GM23338 (cell line): ENCODE data around the gene MED20. TPM values are rescaled to one million over a fixed set of nuclear protein-coding genes. Genes with fewer than 3 reads are reported as not detected.

ENCODE experiments used
- ATAC-seq: fragments of 200-7000 bp; cut with Tn5 transposase; 3 replicates; pipeline ENCODE4 v1.9.1; 2020
- DNase-seq: peaks from one replicate; pipeline ENCODE4 v3.0.0-alpha.2; 2015; ENCODE audit warnings: low spot score
- H2AFZ ChIP-seq: fragments of 200-600 bp; sonication (generic); 2 replicates; pipeline ENCODE4 v1.8.0; 2016; ENCODE audit warnings: antibody characterized with exemption, mild to moderate bottlenecking, moderate library complexity
- H3F3A ChIP-seq: fragments of 200-600 bp; sonication (generic); replicated peaks from 2 replicates; pipeline ENCODE4 v1.8.0; 2017; ENCODE audit warnings: antibody characterized with exemption, mixed run types, low read depth
- H3K27ac ChIP-seq: fragments of 200-600 bp; sonication (generic); 2 replicates; pipeline ENCODE4 v1.6.1; 2016; ENCODE audit warnings: low read depth
- H3K27me3 ChIP-seq: fragments of 200-600 bp; sonication (generic); 2 replicates; pipeline ENCODE4 v1.8.0; 2016; ENCODE audit warnings: mild to moderate bottlenecking, mixed run types, moderate library complexity; ENCODE audit not compliant: insufficient read depth
- H3K36me3 ChIP-seq: fragments of 200-600 bp; sonication (generic); 2 replicates; pipeline ENCODE4 v1.8.0; 2016; ENCODE audit warnings: mild to moderate bottlenecking; ENCODE audit not compliant: insufficient read depth
- H3K4me1 ChIP-seq: fragments of 200-600 bp; sonication (generic); 2 replicates; pipeline ENCODE4 v1.8.0; 2016; ENCODE audit warnings: mild to moderate bottlenecking, moderate library complexity; ENCODE audit not compliant: insufficient read depth
- H3K4me2 ChIP-seq: fragments of 200-600 bp; sonication (generic); 2 replicates; pipeline ENCODE4 v1.7.1; 2017; ENCODE audit warnings: mixed run types
- H3K4me3 ChIP-seq: fragments of 200-600 bp; sonication (generic); 2 replicates; pipeline ENCODE4 v1.6.1; 2016; ENCODE audit warnings: mixed run types
- H3K79me2 ChIP-seq: fragments of 200-600 bp; sonication (generic); replicated peaks from 2 replicates; pipeline ENCODE4 v1.8.0; 2017; ENCODE audit warnings: mild to moderate bottlenecking; ENCODE audit not compliant: insufficient read depth
- H3K9me2 ChIP-seq: fragments of 200-600 bp; sonication (generic); 2 replicates; pipeline ENCODE4 v1.8.0; 2017; ENCODE audit not compliant: insufficient read depth
- H4K20me1 ChIP-seq: fragments of 200-600 bp; sonication (generic); replicated peaks from 2 replicates; pipeline ENCODE4 v1.8.0; 2017; ENCODE audit warnings: mild to moderate bottlenecking; ENCODE audit not compliant: insufficient read depth
- H3K27ac Mint-ChIP-seq: 2 replicates; pipeline ENCODE4 v1.8.0; 2020; ENCODE audit warnings: inconsistent platforms, mild to moderate bottlenecking, moderate library complexity, mixed read lengths
- H3K27me3 Mint-ChIP-seq: 3 replicates; pipeline ENCODE4 v1.8.0; 2022; ENCODE audit warnings: low read depth, mild to moderate bottlenecking, moderate library complexity, mixed read lengths, inconsistent platforms; ENCODE audit not compliant: insufficient read depth, poor library complexity
- H3K36me3 Mint-ChIP-seq: 3 replicates; pipeline ENCODE4 v1.8.0; 2021; ENCODE audit warnings: low read depth, mild to moderate bottlenecking, inconsistent platforms, moderate library complexity, mixed read lengths
- H3K4me1 Mint-ChIP-seq: 3 replicates; pipeline ENCODE4 v1.8.0; 2020; ENCODE audit warnings: mild to moderate bottlenecking, inconsistent platforms, mixed read lengths
- H3K4me3 Mint-ChIP-seq: 3 replicates; pipeline ENCODE4 v1.8.0; 2021; ENCODE audit warnings: moderate library complexity, mild to moderate bottlenecking, inconsistent platforms, mixed read lengths
- H3K9me3 Mint-ChIP-seq: 3 replicates; pipeline ENCODE4 v1.8.0; 2020; ENCODE audit warnings: moderate library complexity, mild to moderate bottlenecking, inconsistent platforms, mixed read lengths
- CREB1 ChIP-seq: fragments of 250-450 bp; sonication (Bioruptor Pico); IDR thresholded peaks from 2 replicates; pipeline ENCODE4 v1.5.0; 2020; ENCODE audit warnings: low read depth, mild to moderate bottlenecking, moderate library complexity
- POLR2AphosphoS5 ChIP-seq: IDR thresholded peaks from 2 replicates; pipeline ENCODE4 v1.6.1; 2016; ENCODE audit warnings: antibody characterized with exemption, low read depth
- REST ChIP-seq: IDR thresholded peaks from one replicate; pipeline ENCODE4 v1.6.1; 2018; ENCODE audit warnings: antibody characterized with exemption; ENCODE audit not compliant: unreplicated experiment
- STAT1 ChIP-seq: IDR thresholded peaks from one replicate; pipeline ENCODE4 v1.6.1; 2016; ENCODE audit warnings: antibody characterized with exemption; ENCODE audit not compliant: unreplicated experiment
- ZNF114 ChIP-seq: fragments of 250-450 bp; sonication (Bioruptor Pico); IDR thresholded peaks from 2 replicates; pipeline ENCODE4 v1.5.0; 2020; ENCODE audit warnings: mild to moderate bottlenecking, moderate library complexity
- polyA plus RNA-seq: library from polyadenylated mRNA; unstranded; fragments of >200 nt; fragmentation: Nextera tagmentation; extraction: Ambion mirVana; gene quantifications from 2 replicates; pipeline ENCODE4 v1.2.1, GENCODE V29; 2016
- total RNA-seq: library from RNA; depleted of rRNA; stranded (reverse); fragments of >200 nt; shearing (Covaris generic); gene quantifications from 2 replicates; pipeline ENCODE4 v1.2.3, GENCODE V29; 2014

MED20 gene
- total and polyA plus RNA-seq, 2 experiments from 2014 or later, result 20.1 to 39.3 TPM

DNA sequence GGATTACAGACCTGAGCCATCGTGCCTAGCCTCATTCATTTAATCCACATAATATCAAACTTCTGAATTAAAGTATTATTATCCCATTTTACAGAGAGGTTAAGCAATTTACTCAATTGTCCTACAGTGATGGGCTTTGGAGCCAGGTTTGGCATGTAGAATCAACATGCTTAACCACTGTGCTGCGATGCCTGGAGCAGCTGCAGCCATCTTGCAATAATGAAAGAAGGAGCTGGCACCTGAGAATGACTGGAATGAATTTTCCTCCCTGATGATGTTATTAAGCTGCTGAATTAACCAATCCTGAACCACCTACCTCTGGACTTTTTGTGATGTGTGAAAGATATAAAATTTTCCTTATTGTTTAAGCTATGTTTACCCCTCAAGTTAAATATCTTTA lies 33.7 kb upstream of the MED20 start:
- H3K27me3 Mint-ChIP-seq, result peaks cover 4% of the 10 kb centered on the region
- H3K36me3 ChIP-seq, result no peaks in the 10 kb centered on the region
- no peak overlapping the region for H3K4me3 Mint-ChIP-seq
- DNase-seq (no peak), ATAC-seq (no peak)
- H3F3A ChIP-seq, result no peaks in the 10 kb centered on the region
- H4K20me1 ChIP-seq, result no peaks in the 10 kb centered on the region
- H3K9me2 ChIP-seq, result no peaks in the 10 kb centered on the region
- no peaks in the 10 kb centered on the region for H3K79me2 ChIP-seq
- no peaks in the 10 kb centered on the region for H3K27me3 ChIP-seq
- H3K4me3 ChIP-seq, result no peak overlapping the region
- no peak overlapping the region for H3K27ac ChIP-seq
- no peaks in the 10 kb centered on the region for H3K4me1 Mint-ChIP-seq
- H3K36me3 Mint-ChIP-seq, result no peaks in the 10 kb centered on the region
- H3K4me2 ChIP-seq, result no peak overlapping the region
- H2AFZ ChIP-seq, result no peak overlapping the region
- H3K9me3 Mint-ChIP-seq, result no peaks in the 10 kb centered on the region
- TF ChIP-seq REST (no peak), STAT1 (no peak), POLR2AphosphoS5 (no peak)
- H3K4me1 ChIP-seq, result no peaks in the 10 kb centered on the region
- H3K27ac Mint-ChIP-seq, result no peak overlapping the region

- Histone ChIP-seq H3K79me2 (no peaks in the 10 kb centered on the region), H3F3A (no peaks in the 10 kb centered on the region), H3K4me2 (no peak overlapping the region), H2AFZ (peak overlapping the region; percentile 76), H3K9me2 (no peaks in the 10 kb centered on the region), H3K27me3 (no peaks in the 10 kb centered on the region), H3K27ac (no peak overlapping the region), H3K36me3 (no peaks in the 10 kb centered on the region), H3K4me1 (no peaks in the 10 kb centered on the region), H3K4me3 (no peak overlapping the region), H4K20me1 (no peaks in the 10 kb centered on the region)
- ATAC-seq, result no peak
- H3K36me3 Mint-ChIP-seq, result no peaks in the 10 kb centered on the region
- TF ChIP-seq CREB1 (CRISPR knock-in tag) (no peak), ZNF114 (CRISPR knock-in tag) (no peak), REST (no peak), STAT1 (no peak)
- peaks cover 6% of the 10 kb centered on the region for H3K27me3 Mint-ChIP-seq
- H3K27ac Mint-ChIP-seq, result no peak overlapping the region
- H3K4me3 Mint-ChIP-seq, result no peak overlapping the region
- no peaks in the 10 kb centered on the region for H3K4me1 Mint-ChIP-seq
- H3K9me3 Mint-ChIP-seq, result no peaks in the 10 kb centered on the region
- no peak for DNase-seq
Observed at GRCh38 chr6:41947581-41948220, 26.8 kb upstream of the MED20 start.
